Measurements from ENCODE around the gene IGFLR1.

- TF ChIP-seq HDGF (IDR thresholded peaks at IDR 0.05; ENCODE audit: borderline replicate concordance), result no peak
- no peak for TF ChIP-seq L3MBTL2 (conservative IDR thresholded peaks at IDR 0.05)
- no peak for TF ChIP-seq SP1 (IDR thresholded peaks at IDR 0.05)
- TF ChIP-seq FOXM1 (IDR thresholded peaks at IDR 0.05; ENCODE audit: borderline replicate concordance), result no peak
- no peak for TF ChIP-seq CTBP1 (IDR thresholded peaks at IDR 0.05; ENCODE audit: borderline replicate concordance)
- no peak for TF ChIP-seq BHLHE40 (IDR thresholded peaks at IDR 0.05; ENCODE audit: borderline replicate concordance)
- TF ChIP-seq, protein P1, sequence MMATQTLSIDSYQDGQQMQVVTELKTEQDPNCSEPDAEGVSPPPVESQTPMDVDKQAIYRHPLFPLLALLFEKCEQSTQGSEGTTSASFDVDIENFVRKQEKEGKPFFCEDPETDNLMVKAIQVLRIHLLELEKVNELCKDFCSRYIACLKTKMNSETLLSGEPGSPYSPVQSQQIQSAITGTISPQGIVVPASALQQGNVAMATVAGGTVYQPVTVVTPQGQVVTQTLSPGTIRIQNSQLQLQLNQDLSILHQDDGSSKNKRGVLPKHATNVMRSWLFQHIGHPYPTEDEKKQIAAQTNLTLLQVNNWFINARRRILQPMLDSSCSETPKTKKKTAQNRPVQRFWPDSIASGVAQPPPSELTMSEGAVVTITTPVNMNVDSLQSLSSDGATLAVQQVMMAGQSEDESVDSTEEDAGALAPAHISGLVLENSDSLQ (IDR thresholded peaks at IDR 0.05), result no peak
Observed at GRCh38 chr19:35776102-35776788, 34.0 kb upstream of the IGFLR1 start.

All from HEK293T (cell line).